Psoas muscle (tissue), 8 donors: Measurements from ENCODE around the gene HCK. TPM values are rescaled to one million over a fixed set of nuclear protein-coding genes. Genes with fewer than 3 reads are reported as not detected.

Experiments used
- ATAC-seq, 4 donors: fragments of 200-7000 bp; cut with Tn5 transposase; one replicate each; pipeline ENCODE4 v1.9.1; 2020; ENCODE audit warnings: moderate library complexity in 3 of 4, mild to moderate bottlenecking in 2 of 4
- DNase-seq, 2 donors: peaks; one replicate each; pipeline ENCODE4 v3.0.0-alpha.2; 2020
- H3K27ac ChIP-seq: fragments of 200-600 bp; one replicate; pipeline ENCODE4 v1.8.0; 2022
- H3K27me3 ChIP-seq, 3 donors: fragments of 200-600 bp in 1 of 3; one replicate each; pipeline versions ENCODE4 v1.6.1 to v1.8.0; 2013 to 2022; ENCODE audit warnings: low read length in 2 of 3, mild to moderate bottlenecking in 2 of 3, moderate library complexity in 1 of 3; ENCODE audit not compliant: insufficient read depth in 3 of 3
- H3K36me3 ChIP-seq, 2 donors: fragments of 200-600 bp in 1 of 2; one replicate each; pipeline versions ENCODE4 v1.6.1 to v1.8.0; 2013 to 2022; ENCODE audit warnings: low read depth in 1 of 2, mild to moderate bottlenecking in 1 of 2, moderate library complexity in 1 of 2; ENCODE audit not compliant: insufficient read depth in 1 of 2
- H3K4me1 ChIP-seq: fragments of 200-600 bp; one replicate; pipeline ENCODE4 v1.8.0; 2022
- H3K4me3 ChIP-seq: fragments of 200-600 bp; one replicate; pipeline ENCODE4 v1.8.0; 2022; ENCODE audit warnings: mild to moderate bottlenecking
- H3K9me3 ChIP-seq: fragments of 200-600 bp; one replicate; pipeline ENCODE4 v1.8.0; 2022
- WGBS, 3 donors: extraction: QIAGEN DNeasy Blood & Tissue Kit; methylation state at CpG; one replicate each; pipeline versions ENCODE4 v1.1.6 to v1.1.7; 2013; 5-methylcytosine and 5-hydroxymethylcytosine counted together
- intact Hi-C, 2 donors: fragments of 100-400 bp; cut with DNase I; formaldehyde crosslinking; loops; one replicate each; pipeline versions ENCODE4 v1.11.0 to v1.14.2; 2022
- polyA plus RNA-seq, 3 donors: library from polyadenylated mRNA; stranded (reverse); fragments of 200-250 nt; gene quantifications; one replicate each; pipeline ENCODE4 v1.2.3, GENCODE V29; 2013
- total RNA-seq, 4 donors: library from RNA; stranded (reverse); fragmentation: NEBNext Ultra II Directional in 2 of 4; extraction: Animal tissue kit (Norgen Biotek cat#: 25700) in 2 of 4; gene quantifications; one replicate each; pipeline versions ENCODE4 v1.2.1 to v1.2.4, GENCODE V29; 2021 to 2023
- TF ChIP-seq, protein P1 (sequence below): fragments of 200-600 bp; IDR thresholded peaks from one replicate; pipeline ENCODE4 v1.8.0; 2022; ENCODE audit warnings: antibody characterized with exemption
- donor health status: healthy with polysubstance abuse.
- donor health status: DM: no; HTN: no; CAD: no; lungs with moderate emphysema.
- donor health status: Bipolar disorder and iron deficiency.
- donor health status: healthy.
- donor health status: DM: yes; HTN: yes; CAD: no.
- donor health status: DM: no; HTN: no; CAD: no.
- donor health status: DM: no; HTN: no; CAD: no.
- donor health status: DM: yes; HTN: yes; CAD: no.

Gene HCK
- total and polyA plus RNA-seq, 7 donors: 0.79 to 5.5 (median 1.9) TPM

DNA sequence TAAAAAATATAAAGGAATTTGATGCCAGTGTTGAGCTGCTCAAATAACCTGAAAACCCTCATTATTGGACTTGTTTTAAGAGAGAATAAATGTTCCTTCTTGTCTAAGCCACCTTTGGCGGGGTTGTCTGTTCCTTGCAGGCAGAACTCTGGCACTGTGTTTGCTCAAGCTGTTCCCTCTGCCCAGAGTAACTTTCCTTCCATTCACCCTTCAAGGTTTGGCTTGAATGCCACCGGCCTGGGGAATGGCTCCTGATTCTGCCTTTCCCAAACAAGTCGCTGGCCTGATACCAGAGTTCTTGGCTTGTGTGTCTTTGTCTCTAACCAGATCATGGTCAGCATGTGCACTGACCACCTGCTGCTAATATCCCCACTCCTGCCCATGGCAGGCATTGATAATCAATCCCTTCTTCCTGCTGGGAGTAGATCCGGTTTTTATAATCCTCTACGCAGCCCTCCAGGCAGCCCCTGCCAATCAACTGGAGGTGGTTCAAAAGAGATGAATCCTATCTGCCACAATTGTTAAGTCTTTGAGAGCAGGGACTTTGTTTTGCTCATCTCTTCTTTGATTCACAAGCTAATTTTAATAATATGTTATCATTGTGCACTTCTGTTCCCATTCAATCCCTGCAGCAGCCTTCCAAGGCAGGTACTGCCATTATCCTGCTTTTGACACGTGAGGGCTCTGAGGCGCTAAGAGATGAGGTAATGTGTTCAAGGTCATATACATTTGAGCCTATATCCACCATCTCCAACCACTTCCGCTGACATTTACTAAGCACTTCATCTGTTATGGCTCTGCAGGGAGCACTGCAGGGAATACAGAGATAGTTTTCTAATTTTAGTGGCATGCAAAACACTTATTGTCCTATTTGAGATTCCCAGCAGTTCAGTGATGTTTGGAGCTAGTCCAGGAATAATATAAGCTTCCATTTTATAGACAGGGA lies 44.9 kb upstream of the HCK start:
- Histone ChIP-seq H3K36me3 (no peaks in the 10 kb centered on the region), H3K4me3 (no peak overlapping the region), H3K9me3 (no peaks in the 10 kb centered on the region), H3K4me1 (peaks cover 5% of the 10 kb centered on the region), H3K27me3 (peaks cover 0 to 13% (median 2%) of the 10 kb centered on the region in 3 donors), H3K27ac (peak overlapping the region; percentile 23)
- TF ChIP-seq, protein P1, sequence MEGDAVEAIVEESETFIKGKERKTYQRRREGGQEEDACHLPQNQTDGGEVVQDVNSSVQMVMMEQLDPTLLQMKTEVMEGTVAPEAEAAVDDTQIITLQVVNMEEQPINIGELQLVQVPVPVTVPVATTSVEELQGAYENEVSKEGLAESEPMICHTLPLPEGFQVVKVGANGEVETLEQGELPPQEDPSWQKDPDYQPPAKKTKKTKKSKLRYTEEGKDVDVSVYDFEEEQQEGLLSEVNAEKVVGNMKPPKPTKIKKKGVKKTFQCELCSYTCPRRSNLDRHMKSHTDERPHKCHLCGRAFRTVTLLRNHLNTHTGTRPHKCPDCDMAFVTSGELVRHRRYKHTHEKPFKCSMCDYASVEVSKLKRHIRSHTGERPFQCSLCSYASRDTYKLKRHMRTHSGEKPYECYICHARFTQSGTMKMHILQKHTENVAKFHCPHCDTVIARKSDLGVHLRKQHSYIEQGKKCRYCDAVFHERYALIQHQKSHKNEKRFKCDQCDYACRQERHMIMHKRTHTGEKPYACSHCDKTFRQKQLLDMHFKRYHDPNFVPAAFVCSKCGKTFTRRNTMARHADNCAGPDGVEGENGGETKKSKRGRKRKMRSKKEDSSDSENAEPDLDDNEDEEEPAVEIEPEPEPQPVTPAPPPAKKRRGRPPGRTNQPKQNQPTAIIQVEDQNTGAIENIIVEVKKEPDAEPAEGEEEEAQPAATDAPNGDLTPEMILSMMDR: no peak
- DNase-seq (no peak), ATAC-seq (no peak)
- 27 to 38% (median 36%) methylated on average over 8 of the region's 8 CpGs for WGBS, 3 donors
- intact Hi-C loops: no loop called here

DNA sequence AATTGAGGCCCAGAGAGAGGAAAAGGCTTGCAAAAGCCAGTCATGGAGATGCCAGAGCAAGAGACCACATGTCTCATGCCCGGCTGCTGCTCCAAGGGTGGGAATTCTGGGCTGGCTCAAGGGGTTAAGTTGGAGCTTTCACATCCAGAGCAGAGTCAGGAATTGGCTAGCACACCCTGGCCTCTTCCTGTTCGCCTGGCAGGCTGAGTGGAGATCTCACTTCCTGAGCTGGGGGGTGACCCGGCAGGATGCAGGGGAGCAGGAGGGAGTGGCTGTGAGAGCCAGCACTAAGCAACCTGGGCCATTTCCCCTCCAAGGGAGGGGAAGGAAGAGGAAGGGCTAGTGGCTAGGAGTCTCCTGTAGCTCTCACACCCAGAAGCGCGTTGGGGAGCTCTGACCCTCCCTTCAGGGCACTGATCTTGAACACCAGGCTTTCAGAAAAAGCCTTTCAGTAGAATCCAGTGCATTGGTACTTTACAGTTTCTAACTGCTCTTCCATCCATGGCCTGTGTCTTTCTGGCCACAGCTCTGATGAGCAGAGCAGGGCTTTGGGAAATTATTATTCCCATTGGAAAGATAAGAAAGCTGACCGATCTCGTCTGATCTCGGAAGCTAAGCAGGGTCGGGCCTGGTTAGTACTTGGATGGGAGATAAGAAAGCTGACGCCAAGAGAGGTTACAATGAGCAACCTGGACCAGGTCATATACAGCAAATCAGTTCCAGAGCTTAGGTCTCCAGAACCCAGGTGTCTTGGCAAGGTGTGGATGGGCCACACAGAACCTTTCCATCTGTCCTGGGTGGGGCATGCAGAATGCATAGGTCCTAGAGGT lies 44.0 kb upstream of the HCK start:
- Histone ChIP-seq H3K4me1 (peaks cover 5% of the 10 kb centered on the region), H3K9me3 (no peaks in the 10 kb centered on the region), H3K27ac (peak overlapping the region; percentile 18), H3K4me3 (no peak overlapping the region), H3K36me3 (no peaks in the 10 kb centered on the region), H3K27me3 (peaks cover 0 to 17% (median 5%) of the 10 kb centered on the region in 3 donors)
- DNase-seq (peak; percentile 43 to 62), ATAC-seq (peak in 3 of 4 donors; percentile 60 to 67 (median 67))
- WGBS, 3 donors: 27 to 45% (median 36%) methylated on average over 10 of the region's 10 CpGs
- intact Hi-C loops: no loop called here
- TF ChIP-seq, protein P1: no peak

DNA sequence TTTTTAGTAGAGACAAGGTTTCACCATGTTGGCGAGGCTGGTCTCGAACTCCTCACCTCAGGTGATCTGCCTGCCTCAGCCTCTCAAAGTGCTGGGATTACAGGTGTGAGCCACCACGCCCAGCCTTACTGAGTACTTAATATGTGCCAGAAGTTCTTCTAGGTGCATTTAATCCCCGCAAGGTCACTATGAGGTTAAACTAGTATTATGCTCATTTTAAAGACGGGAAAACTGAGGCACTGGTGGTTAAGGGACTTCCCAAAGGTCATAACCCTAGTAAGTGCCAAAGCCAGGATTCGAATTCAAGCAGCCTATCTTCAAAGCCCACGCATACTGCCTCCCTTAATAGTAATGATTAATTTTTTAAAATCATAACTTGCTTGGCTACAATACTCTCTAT lies 42.5 kb upstream of the HCK start:
- Histone ChIP-seq H3K27me3 (peaks cover 0 to 26% (median 5%) of the 10 kb centered on the region in 3 donors), H3K36me3 (no peaks in the 10 kb centered on the region), H3K9me3 (no peaks in the 10 kb centered on the region), H3K4me1 (peaks cover 5% of the 10 kb centered on the region), H3K27ac (no peak overlapping the region), H3K4me3 (no peak overlapping the region)
- no peak for ATAC-seq
- no peak for DNase-seq
- TF ChIP-seq, protein P1: no peak
- 82 to 84% (median 83%) methylated on average over 7 of the region's 7 CpGs for WGBS, 3 donors
- intact Hi-C loops: no loop called here

DNA sequence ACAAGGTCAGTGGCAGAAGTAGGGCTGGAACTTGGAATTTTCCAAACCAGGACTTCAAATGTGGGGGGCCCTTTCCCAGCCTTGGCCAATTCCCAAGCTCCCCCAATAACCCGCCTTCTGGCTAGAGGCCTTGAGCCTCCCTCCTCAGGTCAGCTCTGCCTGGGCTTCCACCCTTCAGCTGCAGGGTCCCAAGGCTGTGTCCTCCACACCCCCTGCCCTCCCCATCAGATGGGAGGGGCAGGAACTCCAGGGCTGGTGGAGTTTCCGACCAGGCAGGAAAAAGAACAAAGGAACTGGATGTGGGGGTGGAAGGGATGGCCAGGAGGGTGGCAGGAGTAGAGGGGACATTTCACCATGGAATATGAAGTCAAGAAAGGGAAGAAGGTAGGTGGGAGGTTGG lies 41.9 kb upstream of the HCK start, which contains the start of gene CCM2L:
CCM2L (plus strand) TSS at position 338 of the 400 bp plus-strand sequence; CDS start at position 355, 17 bp downstream.
- no peaks in the 10 kb centered on the region for H3K9me3 ChIP-seq
- H3K27me3 ChIP-seq: peaks cover 0 to 30% (median 8%) of the 10 kb centered on the region in 3 donors
- TF ChIP-seq, protein P1: no peak
- no peak within 1 kb of the TSS for H3K27ac ChIP-seq
- WGBS, 3 donors: 38 to 48% (median 44%) methylated on average over 2 of the region's 2 CpGs
- no peak for DNase-seq
- H3K36me3 ChIP-seq: no peaks in the 10 kb centered on the region
- intact Hi-C loops: no loop called here
- H3K4me1 ChIP-seq: peaks cover 5% of the 10 kb centered on the region
- ATAC-seq: peak in 1 of 4 donors; percentile 45
- H3K4me3 ChIP-seq: peak within 1 kb of the TSS; percentile 54
